Cardiac septum (tissue), 1 donor: ENCODE data around the gene NINJ2. TPM values are rescaled to one million over a fixed set of nuclear protein-coding genes. Genes with fewer than 3 reads are reported as not detected.

Source experiments
- DNase-seq: peaks from one replicate; pipeline ENCODE4 v3.0.0-alpha.2; 2020; ENCODE audit warnings: low spot score
- intact Hi-C: fragments of 100-400 bp; cut with DNase I; formaldehyde crosslinking; loops from one replicate; pipeline ENCODE4 v1.14.0; 2022
- total RNA-seq: library from RNA; stranded (reverse); fragmentation: NEBNext Ultra II Directional; extraction: Animal tissue kit (Norgen Biotek cat#: 25700); gene quantifications from one replicate; pipeline ENCODE4 v1.2.1, GENCODE V29; 2021
- donor health status: DM: no; HTN: no; CAD: no.

The NINJ2 gene
- total RNA-seq, 1 donor from 2014 or later, result 3.9 TPM

GRCh38 chr12:675562-675961, 12.3 kb upstream of the NINJ2 start:
- DNase-seq, result no peak

GRCh38 chr12:674272-674781, 11.1 kb upstream of the NINJ2 start:
- intact Hi-C loops, result no loop called here
- DNase-seq, result no peak

More at GRCh38 chr12:675562-675961, 12.3 kb upstream of the NINJ2 start:
- intact Hi-C loops, result no loop called here

GRCh38 chr12:673849-674248, 10.6 kb upstream of the NINJ2 start:
- no peak for DNase-seq
- intact Hi-C loops, result no loop called here

GRCh38 chr12:669576-669945, 6.3 kb upstream of the NINJ2 start:
- intact Hi-C loops, result no loop called here
- no peak for DNase-seq

GRCh38 chr12:668090-668481, 4.8 kb upstream of the NINJ2 start:
- no peak for DNase-seq
- intact Hi-C loops, result no loop called here

- intact Hi-C loops, result no loop called here
- no peak for DNase-seq
Observed at GRCh38 chr12:666766-667308, 3.6 kb upstream of the NINJ2 start.

GRCh38 chr12:666066-666465, 2.8 kb upstream of the NINJ2 start:
- DNase-seq, result no peak
- intact Hi-C loops, result no loop called here

- DNase-seq, result no peak
- intact Hi-C loops, result no loop called here
Observed at GRCh38 chr12:664779-665092, 1.5 kb upstream of the NINJ2 start.

GRCh38 chr12:664075-664778, 982 bp upstream of the NINJ2 start:
- DNase-seq, result no peak
- intact Hi-C loops, result no loop called here

- no peak for DNase-seq
- intact Hi-C loops, result no loop called here
Observed at GRCh38 chr12:662566-663292, 516 bp downstream of the NINJ2 start.

GRCh38 chr12:661720-662486, 1.3 kb downstream of the NINJ2 start:
- intact Hi-C loops, result no loop called here

GRCh38 chr12:659090-659683, 4.1 kb downstream of the NINJ2 start:
- intact Hi-C loops, result no loop called here
- no peak for DNase-seq

More at GRCh38 chr12:661720-662486, 1.3 kb downstream of the NINJ2 start:
- no peak for DNase-seq

- DNase-seq, result no peak
- intact Hi-C loops, result no loop called here
Observed at GRCh38 chr12:650983-651382, 12.3 kb downstream of the NINJ2 start.

- intact Hi-C loops, result loop anchor here (2.0 kb wide), 1 partner anchor 77 kb away; no protein-coding TSS in a partner anchor
- DNase-seq, result no peak
Observed at GRCh38 chr12:647385-648085, 15.7 kb downstream of the NINJ2 start.

- DNase-seq, result no peak
- intact Hi-C loops, result loop anchor here (2.0 kb wide), 1 partner anchor 76 kb away; no protein-coding TSS in a partner anchor
Observed at GRCh38 chr12:646442-647384, 16.5 kb downstream of the NINJ2 start.

GRCh38 chr12:645563-646071, 17.6 kb downstream of the NINJ2 start:
- intact Hi-C loops, result loop anchor here (2.0 kb wide), 1 partner anchor 75 kb away; no protein-coding TSS in a partner anchor
- DNase-seq, result no peak

GRCh38 chr12:644818-645552, 18.3 kb downstream of the NINJ2 start:
- intact Hi-C loops, result loop anchor here (1.0 to 5.0 kb wide), 2 partner anchors 38 to 70 kb away; no protein-coding TSS in a partner anchor
- DNase-seq, result no peak
